Sciatic nerve (tissue), 2 donors: ENCODE results near the gene EPS8L2. TPM values are rescaled to one million over a fixed set of nuclear protein-coding genes. Genes with fewer than 3 reads are reported as not detected.
A peak's percentile ranks its signal among the peaks of the same experiment; 100 is the strongest.
"Not testable (repeated sequence)": the region's sequence is repeated elsewhere in the genome, so short reads cannot be mapped to it uniquely, and the experiment has no call there.

Source experiments
- ATAC-seq: fragments of 200-7000 bp; cut with Tn5 transposase; one replicate; pipeline ENCODE4 v1.9.1; 2020; ENCODE audit warnings: mild to moderate bottlenecking, moderate library complexity
- DNase-seq: peaks from one replicate; pipeline ENCODE4 v3.0.0-alpha.2; 2020; ENCODE audit warnings: low spot score
- intact Hi-C: fragments of 100-400 bp; cut with DNase I; formaldehyde crosslinking; loops from one replicate; pipeline ENCODE4 v1.14.2; 2022
- total RNA-seq: library from RNA; stranded (reverse); fragmentation: NEBNext Ultra II Directional; extraction: Animal tissue kit (Norgen Biotek cat#: 25700); gene quantifications from one replicate; pipeline ENCODE4 v1.2.1, GENCODE V29; 2021
- donor health status: DM: no; HTN: no; CAD: no.
- donor health status: DM: no; HTN: no; CAD: no.

The EPS8L2 gene
- total RNA-seq, 1 donor from 2014 or later, result 24.9 TPM

DNA sequence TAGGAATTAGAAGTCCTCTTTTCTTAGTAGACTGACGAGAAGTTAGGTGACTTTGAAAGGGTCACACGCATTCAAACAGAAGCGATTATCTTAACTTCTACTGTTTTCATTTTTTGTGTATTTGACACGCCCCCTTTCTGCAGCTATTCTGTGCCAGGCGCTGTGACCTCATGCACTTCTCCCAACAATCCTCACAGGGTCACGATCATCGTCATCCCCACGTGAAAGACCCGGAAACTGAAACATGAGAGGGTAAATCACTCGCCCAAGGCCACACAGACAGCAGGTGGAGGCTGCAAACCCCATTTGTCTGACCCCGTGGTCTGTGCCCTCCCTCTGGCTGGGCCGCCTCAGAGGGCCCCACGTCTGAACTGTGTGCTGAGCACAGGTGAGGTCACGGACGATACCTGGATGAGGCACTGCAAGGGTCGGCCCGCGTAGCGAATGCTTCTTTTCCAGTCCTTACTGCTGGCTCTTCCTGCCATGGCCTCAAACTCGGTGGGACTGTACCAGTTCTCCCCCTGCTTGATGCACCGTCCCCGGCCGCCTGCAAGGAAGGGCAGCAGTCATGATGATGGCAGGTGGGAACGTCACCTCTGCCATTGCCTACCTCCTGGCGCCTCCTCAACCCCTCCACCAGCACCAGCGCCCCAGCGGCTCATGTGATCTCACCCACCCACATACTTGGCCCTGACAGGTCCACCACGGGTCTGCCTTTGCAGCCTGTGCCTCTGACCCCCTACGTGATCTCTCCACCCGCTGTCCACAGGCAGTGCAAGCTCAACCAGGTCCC is 19.4 kb upstream of the EPS8L2 start:
- intact Hi-C loops, result no loop called here
- ATAC-seq (no peak), DNase-seq (no peak)

DNA sequence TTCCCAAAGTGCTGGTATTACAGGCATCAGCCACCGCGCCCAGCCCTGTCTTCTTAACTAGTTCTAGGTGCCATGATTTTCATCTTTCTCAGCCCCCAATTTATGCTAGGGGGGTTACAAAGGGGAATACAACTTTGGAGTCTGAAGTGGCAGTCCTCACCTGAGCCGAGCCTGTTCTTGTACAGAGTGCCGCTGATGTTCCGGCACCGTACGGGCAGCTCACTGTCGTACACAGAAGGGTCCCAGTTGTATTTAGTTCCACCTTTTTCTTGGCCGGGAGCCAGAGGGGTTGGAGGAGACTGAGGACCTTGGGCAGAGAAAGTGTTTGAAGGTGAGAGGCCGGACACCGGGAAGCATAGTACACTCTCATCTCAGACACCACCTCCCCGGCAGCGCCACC is 18.3 kb upstream of the EPS8L2 start:
- intact Hi-C loops, result no loop called here
- DNase-seq, result no peak
- no peak for ATAC-seq

GRCh38 chr11:688681-689080 is 17.4 kb upstream of the EPS8L2 start:
- intact Hi-C loops, result no loop called here
- ATAC-seq (no peak), DNase-seq (no peak)

DNA sequence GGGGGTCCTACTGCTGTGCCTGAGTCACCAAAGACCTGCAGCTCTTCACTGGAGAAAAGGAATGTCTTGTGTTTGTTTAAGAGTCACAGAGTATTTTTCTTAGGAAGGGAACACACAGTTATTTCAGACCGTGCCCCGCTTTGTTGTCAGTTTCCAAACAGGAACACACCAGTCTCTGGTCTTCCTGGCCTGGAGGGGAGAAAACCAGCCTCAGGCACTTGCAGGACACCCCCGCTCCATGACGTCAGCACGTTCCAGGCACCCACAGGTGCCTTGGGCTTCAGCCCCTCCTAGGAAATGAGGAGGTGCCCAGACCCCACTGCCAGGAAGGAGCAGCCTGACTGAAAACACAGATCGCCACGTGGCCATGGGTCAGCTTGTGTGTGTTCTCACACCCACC is 16.4 kb upstream of the EPS8L2 start:
- intact Hi-C loops, result no loop called here
- DNase-seq (no peak), ATAC-seq (no peak)

DNA sequence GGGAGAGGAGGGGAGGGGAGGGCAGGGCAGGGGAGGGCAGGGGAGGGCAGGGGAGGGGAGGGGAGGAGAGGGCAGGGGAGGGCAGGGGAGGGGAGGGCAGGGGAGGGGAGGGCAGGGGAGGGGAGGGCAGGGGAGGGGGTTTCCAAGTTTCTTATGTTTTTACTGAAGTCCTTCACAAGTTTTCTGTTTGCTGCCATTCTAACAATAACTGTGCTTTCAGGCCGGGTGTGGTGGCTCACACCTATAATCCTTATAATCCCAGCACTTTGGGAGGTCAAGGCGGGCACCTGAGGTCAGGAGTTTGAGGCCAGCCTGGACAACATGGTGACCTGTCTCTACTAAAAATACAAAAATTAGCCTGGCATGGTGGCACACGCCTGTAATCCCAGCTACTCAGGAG is 15.8 kb upstream of the EPS8L2 start:
- intact Hi-C loops, ATAC-seq, DNase-seq: not testable (repeated sequence)

DNA sequence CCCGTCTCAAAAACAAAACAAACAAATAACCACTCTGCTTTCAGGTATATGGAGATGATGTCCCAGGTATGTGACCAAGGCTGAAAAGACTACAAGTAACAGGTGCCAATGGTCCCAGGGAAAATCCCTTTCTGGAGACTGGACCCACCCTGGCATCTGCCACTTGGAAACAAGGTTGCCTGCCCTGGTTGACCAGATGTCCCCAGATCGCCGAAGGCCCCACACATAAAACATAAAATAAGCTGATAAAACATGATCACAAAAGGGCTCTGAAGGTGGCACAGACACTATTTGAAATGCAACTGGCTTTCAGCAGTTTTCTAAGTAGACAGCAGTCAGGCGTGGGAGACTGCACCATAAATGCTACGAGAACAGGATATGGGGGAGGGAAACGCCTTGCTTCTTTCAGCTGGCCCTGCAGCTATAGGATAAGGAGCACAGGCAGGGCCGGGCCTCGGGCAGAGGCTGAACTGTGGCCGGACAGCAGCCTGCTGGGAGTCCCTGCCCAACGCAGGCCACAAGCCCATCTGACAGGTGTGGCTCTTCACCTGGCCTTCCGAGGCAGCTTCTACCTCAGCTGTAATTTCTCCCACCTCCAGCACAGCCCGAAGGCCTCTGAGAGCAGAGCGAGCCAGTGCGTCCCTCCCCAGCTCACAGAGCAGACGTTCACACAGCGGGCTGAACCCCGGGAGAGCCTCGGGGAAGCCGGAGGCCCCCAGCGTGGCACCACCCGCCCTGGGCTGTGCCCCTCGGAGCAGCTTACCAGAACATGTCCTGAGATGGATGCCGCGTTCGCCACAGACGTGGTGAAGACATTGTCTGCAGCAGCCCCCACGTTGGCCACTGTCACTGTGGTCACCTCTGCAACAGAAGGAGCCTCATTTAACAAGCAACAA is 15.0 kb upstream of the EPS8L2 start:
- ATAC-seq, result no peak
- intact Hi-C loops, result no loop called here
- no peak for DNase-seq

DNA sequence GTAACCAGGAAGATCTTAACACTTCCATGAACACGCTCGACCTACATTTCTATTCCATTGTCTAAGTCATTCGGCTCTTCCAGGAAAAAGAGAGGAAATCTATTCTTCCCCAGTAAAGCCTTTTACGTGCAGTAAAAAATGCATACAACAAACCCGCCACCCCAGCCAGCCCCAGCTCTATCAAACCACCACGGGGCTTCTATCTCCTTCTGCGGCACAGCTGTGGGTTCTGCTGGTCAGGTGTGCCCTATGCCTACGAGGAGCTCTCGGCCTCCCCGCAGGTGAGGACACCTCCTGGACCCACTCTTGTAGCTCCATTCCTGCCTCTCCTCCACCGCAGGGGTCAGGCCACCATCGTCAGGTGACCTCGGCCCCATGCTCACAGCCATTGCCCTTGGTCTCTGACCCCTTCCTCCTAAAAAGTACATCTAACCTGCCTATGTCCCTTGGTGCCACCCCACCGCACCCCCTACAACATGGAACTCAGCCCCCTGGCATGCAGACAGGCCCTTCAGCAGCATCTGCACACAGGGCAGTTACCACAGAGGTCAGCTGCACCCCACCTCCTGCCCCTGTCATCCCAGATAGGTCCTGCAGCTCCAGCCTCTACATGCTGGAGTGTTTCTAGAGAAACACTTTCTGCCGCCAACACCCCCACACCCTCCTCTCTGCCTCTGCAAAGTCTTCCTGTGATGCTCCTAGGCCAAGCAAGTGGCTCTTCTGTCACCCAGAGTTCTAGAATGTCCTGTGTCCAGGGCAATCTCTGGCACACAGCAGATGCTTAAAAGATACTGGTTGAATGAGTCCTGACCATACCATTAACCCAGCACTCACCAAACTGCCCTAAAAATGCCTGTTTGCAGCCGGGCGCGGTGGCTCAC is 14.1 kb upstream of the EPS8L2 start:
- ATAC-seq, result no peak
- intact Hi-C loops, result no loop called here

DNA sequence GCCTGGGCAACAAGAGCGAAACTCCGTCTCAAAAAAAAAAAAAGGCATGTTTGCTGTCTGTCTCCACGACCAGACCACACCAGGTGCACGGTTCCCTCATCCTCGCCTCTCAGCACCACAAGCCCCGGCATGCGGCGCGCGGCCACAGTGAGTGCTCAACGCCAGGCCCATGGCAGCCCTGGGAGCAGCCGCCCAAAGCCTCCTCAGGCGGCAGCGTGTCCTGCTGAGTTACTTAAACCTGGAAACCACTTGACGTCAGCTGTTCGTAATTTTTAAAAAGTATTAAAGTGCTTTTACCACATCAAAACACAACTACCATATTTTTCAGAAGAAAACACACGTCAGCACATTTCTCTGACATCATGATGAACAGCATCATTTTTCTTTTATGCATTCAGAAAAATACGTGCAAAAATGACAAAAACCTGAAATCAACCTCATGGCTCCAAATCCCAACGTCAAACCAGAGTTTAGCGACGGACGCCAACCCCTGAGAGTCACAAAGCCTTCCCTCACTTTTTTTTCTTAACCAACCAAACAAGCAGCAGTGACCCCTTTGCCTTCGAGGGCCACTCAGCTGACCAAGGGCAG is 13.1 kb upstream of the EPS8L2 start:
- intact Hi-C loops, result no loop called here
- ATAC-seq (no peak), DNase-seq (no peak)

More for the DNA sequence above, 14.1 kb upstream of the EPS8L2 start:
- DNase-seq, result no peak

- intact Hi-C loops, result no loop called here
- no peak for ATAC-seq
- no peak for DNase-seq
Measured at GRCh38 chr11:693415-693831, 12.6 kb upstream of the EPS8L2 start.

GRCh38 chr11:693887-694562 is 12.0 kb upstream of the EPS8L2 start:
- intact Hi-C loops, result no loop called here
- ATAC-seq (no peak), DNase-seq (peak; percentile 79)

DNA sequence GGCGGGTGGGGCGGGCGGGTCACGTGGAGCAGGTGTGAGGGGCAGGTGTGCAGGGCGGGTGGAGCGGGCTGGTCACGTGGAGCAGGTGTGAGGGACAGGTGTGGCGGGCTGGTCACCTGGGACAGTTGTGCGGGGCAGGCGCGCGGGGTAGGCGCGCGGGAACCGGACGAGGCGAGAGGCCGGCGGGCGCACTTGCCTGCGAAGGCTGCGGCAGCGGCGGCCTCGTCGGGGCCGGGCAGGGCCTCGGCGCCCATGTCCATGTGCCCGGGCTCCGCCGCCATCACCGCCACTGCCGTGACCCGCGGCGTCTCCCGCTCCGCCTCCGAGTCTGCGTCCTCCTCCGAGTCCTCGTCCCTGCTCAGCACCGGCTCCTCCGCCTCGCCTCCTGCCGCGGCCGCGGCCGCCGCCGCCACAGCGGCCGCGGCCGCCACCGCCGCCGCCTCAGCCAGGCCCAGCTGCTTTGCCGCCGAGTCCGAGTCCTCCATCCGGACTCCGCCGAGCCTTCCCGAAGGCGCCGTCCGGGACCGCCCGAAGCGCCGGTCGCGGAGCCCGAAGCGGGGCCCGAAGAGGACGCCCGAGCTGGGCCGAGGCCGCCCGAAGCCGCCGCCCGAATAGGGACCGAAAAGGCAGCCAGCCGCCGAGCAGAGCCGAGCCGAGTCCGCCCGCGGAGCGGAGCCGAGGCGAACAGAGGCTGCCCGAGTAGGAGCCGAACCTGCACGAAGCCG is 11.3 kb upstream of the EPS8L2 start, which contains the start of gene DEAF1:
Gene DEAF1 (minus strand): TSS at position 660 of the 725 bp plus-strand sequence. CDS start 175 bp downstream, at position 485.
- peak; percentile 100 for DNase-seq
- intact Hi-C loops, result no loop called here
- ATAC-seq, result peak; percentile 95

DNA sequence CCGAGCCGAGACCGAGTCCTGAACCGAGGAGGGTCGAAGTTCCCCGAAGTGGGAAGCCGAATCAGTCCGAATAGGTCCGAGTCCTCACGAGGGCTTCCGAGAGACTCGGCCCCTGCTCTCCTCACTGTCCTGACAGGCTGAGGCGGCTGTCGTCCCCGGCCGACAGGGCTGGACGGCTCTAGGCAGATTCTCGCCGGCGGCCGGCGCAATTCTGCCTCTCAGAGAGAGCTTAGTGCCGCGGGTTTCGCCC is 10.8 kb upstream of the EPS8L2 start:
- ATAC-seq (no peak), DNase-seq (no peak)
- intact Hi-C loops, result no loop called here

- ATAC-seq (peak; percentile 92), DNase-seq (peak; percentile 100)
- intact Hi-C loops, result no loop called here
Measured at GRCh38 chr11:695538-696248, 10.3 kb upstream of the EPS8L2 start, which contains the start of gene TMEM80. TMEM80 (plus strand) TSS chr11:695816; CDS start chr11:695828, 12 bp downstream.

- intact Hi-C loops, result no loop called here
- peak; percentile 6 for ATAC-seq
- DNase-seq, result no peak
Measured at GRCh38 chr11:696955-697491, 9.0 kb upstream of the EPS8L2 start.

GRCh38 chr11:697811-698311 is 8.2 kb upstream of the EPS8L2 start:
- intact Hi-C loops, result no loop called here
- DNase-seq (no peak), ATAC-seq (no peak)

DNA sequence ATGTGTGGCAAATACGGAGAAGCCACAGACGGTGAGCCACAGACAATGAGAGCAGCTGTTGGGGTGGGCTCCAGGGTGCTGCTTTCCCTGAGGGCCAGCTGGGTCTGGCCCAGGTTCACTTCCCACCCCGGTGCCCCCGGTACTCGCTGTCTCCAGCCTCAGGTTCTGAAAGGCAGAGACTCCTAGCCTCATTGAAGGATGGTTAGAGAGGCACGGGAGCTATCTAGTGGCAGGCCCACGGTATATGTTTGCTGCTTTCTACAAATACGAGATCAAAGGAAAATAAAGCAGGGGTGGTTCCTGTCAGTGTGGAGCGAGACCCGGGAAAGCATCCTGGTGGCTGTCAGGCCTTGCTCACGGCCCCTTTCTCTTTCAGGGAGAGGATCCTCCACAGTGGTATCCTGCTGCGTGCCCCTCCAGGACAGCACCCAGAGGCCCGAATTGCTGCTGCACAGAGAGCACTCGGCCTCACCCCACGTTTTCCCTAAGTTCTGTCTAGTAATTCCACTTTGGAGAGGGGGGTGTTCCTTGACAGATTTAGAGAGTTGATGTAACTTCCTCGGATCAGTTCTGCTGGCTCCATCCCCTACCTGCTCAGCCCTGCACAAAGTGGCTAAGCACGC is 7.4 kb upstream of the EPS8L2 start:
- intact Hi-C loops, result no loop called here

More for the DNA sequence above, 7.4 kb upstream of the EPS8L2 start:
- DNase-seq (no peak), ATAC-seq (no peak)
